NCI-H2081 treated with DMSO at 0.1 percent for 48 hours (cell line): ENCODE results near the gene GET4.
"Not testable (repeated sequence)": the region's sequence is repeated elsewhere in the genome, so short reads cannot be mapped to it uniquely, and the experiment has no call there.

Experiments used
- DNase-seq: peaks from one replicate; lab custom pipeline; 2025; lab: John Stamatoyannopoulos, UW

GET4 gene

DNA sequence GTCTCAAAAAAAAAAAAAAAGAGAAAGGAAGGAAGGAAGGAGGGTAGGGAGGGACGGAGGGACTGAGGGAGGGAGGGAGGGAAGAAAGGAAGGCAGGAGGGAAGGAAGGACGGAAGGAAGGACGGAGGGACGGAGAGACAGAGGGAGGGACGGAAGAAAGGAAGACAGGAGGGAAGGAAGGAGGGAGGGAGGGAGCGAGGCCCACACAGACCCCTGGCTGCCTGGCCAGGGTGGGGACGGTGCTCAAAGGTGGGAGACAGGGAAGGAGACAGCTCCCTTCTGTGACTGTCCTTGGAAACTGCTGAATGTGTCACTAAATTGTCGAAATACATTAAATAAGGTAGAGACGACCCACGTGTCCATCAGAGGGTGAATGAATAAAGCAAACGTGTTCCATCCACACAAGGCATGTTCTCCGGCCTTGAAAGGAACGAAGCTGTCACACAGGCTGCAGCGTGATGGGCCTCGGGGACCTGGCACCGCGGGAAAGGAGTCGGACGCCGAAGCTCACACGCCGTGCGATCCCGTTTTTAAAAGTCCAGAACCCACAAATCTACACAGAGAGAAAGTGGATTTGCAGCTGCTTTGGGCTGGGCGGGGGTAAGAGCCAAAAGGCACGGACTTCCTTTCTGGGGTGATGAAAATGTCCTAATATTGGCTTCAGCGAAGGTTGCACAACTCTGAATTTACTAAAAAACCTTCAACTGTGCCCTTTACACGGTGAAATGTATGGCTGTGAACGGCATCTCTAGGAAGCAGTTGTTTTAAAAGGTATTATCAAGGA is 54.8 kb downstream of the GET4 start:
- DNase-seq: no peak

GRCh38 chr7:931871-932650 is 55.7 kb downstream of the GET4 start:
- no peak for DNase-seq

DNA sequence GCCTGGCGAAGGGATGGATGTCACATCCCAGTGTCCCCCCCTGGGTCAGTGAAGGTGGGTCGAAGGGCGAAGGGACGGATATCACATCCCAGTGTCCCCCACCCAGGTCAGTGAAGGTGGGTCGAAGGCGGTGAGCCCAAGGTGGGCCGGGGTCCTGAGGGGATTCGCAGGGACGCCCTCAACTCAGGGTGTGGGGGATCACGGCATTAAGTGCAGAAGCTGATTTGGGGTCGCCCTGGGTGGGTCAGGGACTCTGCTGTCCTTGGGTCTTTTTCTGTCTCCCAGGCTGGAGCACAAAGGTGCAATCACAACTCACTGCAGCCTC is 56.3 kb downstream of the GET4 start:
- no peak for DNase-seq

DNA sequence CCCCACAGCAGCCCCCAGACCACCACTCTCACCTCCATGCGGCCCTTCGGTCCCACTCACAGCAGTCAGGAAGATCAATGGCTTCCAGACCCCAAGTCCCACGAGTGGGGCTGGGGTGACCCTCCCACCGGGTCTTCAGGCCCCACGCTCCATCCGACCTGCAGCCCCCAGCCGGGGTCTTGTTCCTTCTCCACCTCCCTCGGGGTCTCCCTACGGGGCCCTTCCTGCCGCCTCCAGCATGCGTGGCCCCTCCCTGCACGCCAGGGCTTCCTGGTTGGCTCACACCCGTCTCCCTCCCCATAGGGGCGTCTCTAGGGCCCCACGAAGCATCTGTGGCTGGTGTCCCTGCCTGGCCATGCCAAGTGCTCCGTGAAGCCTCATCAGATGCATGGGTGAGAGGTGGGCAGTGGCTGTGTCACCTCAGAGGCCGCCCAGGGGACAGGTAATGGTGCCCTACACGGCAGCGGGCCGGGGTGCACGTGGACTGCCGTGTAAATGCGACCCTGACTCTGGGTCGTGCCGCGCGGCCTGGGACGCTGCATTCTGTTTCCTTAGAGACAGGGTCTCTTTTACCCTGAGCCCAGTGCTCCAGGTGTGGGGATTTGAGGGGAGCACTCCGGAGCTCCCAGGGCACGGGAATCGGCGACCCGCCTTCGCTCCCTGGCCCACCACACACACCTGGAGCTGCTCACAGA is 58.3 kb downstream of the GET4 start:
- DNase-seq: no peak

GRCh38 chr7:935164-935873 is 59.0 kb downstream of the GET4 start:
- DNase-seq: no peak

DNA sequence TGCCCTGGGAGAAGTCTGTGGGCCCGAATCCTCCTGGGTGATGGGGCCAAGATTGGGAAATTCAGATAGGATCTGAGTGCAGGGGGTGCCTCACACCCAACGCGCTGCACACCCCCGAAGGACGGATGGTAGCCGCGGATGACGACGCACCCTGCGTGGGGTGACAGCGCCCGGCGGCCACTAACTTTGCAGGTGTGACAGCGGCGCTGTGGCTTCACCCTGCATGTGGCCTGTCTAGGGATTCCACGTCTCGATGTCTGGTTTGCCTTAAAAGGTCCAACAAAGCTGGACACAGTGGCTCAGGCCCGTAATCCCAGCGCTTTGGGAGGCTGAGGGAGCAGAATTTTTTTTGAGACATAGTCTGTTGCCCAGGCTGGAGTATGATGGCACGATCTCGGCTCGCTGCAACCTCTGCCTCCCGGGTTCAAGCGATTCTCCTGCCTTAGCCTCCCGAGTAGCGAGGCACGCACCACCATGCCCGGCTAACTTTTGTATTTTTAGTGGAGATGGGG is 59.6 kb downstream of the GET4 start:
- DNase-seq: no peak

GRCh38 chr7:936386-937054 is 60.2 kb downstream of the GET4 start:
- no peak for DNase-seq

DNA sequence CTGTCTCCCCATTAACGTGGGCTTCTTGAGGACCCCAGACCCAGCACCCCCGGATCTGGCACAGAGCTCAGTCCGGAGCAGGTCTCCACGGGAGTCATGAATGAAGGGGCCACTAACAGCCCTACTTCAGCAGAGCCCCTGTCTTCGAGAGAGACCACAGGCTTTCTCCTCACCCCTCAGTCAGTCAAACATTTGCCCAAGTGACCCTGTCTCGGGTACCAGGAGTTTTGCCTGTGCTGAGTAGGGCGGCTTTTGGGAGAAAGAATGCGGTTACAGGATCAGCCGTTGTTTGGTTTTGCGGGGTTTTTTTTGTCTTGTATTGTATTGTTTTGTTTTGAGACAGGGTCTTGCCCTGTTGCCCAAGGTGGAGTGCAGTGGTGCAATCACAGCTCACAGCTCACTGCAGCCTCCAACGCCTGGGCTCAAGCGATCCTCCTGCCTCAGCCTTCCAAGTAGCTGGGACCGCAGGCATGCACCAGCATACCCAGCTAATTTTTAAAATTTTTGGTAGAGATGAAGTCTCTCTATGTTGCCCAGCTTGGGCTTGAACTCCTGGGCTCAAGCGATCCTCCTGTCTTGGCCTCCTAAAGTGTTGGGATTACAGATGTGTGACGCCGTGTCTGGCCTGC is 61.6 kb downstream of the GET4 start:
- DNase-seq: no peak

DNA sequence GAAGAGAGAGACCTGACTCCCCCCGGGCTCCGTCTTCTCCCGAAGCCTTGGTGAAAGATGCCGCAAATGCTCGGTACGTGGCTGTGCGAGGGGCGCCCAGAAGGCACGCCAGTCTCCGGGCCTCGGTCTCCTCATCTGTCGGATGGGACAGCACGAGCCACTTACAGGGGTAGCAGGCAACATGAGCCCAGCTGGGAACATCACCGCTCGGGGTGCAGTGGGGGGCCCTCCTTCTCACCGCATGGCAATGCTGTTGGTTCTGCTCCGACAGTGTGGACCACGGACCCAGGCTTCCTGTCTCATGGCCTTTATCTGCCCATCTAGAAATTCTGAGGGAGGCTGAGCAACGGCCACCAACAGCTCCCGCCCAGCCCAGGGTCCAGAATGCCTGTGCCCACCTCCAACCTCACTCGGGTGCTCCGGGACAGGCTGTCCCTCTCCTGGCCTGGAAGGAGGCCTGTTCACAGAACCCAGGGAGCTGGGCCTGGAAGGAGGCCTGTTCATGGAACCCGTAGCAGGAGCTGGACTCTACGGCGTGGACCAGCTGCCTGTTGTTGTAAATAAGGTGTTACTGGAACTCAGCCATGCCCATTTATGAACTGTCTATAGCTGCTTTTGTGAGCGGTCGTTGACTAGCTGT is 62.3 kb downstream of the GET4 start:
- DNase-seq: no peak

GRCh38 chr7:939843-940242 is 63.5 kb downstream of the GET4 start:
- DNase-seq: no peak

DNA sequence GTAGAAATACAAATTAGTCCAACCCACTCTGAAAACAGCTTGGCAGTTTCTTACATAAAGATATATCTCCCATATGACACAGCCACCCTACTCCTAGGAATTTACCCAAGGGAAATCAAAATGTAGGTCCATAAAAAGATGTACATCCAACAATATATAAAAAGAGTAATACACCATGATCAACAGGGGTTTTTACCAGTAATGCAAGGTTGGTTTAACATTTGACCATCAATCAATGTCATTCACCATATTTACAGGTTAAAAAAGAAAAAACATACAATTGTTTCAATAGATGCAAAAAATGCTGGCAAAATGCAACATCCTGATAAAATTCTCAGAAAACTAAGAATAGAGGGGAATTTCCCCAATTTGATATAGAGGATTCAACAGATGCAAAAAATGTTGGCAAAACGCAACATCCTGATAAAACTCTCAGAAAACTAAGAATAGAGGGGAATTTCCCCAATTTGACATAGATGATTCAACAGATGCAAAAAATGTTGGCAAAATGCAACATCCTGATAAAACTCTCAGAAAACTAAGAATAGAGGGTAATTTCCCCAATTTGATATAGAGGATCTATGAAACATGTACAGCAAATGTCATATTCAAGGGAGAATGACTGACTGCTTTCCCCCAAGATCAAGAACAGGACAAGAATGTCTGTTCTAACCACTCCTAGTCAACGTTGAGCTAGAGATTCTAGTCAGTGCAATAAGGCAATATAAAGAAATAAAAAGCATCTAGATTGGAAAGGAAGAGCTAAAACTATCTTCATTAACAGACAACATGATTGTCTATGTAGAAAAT is 64.5 kb downstream of the GET4 start:
- DNase-seq: no peak

- not testable (repeated sequence) for DNase-seq
These were observed 67.4 kb downstream of the GET4 start for GRCh38 chr7:943793-944192.

DNA sequence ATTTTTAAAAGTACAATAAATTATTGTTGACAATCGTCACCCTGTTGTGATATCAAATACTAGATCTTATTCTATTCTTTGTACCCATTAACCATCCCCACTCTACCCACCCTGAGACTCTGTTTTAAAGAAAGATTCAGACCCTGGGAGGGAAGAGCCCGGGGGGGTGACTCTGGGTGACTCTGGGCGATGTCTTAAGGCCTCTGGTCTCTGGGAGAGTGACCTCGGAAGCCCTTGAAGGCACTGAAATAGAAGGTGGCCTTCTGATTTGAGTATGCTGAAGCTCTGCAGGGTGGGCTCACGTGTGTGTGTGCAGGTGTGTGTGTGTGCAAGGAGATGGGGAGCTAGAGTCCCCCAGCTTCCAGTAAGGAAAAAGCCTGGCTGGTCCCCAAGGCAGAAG is 68.4 kb downstream of the GET4 start:
- DNase-seq: no peak

DNA sequence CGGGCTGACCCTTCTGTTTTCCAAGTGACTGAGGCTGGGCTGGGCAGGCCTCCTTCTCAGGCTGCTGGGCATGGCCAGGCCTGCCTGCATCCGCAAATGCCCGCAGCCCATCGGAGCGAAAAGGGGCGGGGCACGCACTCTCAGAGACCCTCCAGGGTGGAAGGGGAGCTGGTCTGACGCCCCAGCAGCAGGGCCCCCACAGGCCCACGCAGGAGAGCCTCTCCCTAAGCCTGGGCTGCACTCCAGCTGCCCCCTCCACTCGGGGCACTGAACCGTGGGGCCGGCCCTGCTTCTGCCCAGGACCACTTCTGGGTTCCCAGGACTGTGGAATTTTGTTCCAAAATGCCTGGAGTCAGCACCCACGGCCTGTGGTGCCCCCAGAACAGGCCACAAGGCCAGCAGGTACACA is 68.8 kb downstream of the GET4 start:
- no peak for DNase-seq

GRCh38 chr7:945556-946255 is 69.4 kb downstream of the GET4 start:
- no peak for DNase-seq
